Ureter (tissue), 1 donor: ENCODE results near the gene SORBS1. TPM values are rescaled to one million over a fixed set of nuclear protein-coding genes. Genes with fewer than 3 reads are reported as not detected.

Experiments
- DNase-seq: peaks from one replicate; pipeline ENCODE4 v3.0.0-alpha.2; 2020; ENCODE audit warnings: low spot score
- total RNA-seq: library from RNA; stranded (reverse); gene quantifications from one replicate; pipeline ENCODE4 v1.2.4, GENCODE V29; 2023
- donor health status: DM: yes; HTN: yes; CAD: no.

SORBS1 gene
- total RNA-seq, 1 donor from 2014 or later: 347 TPM

- no peak for DNase-seq
Observed at GRCh38 chr10:95435548-95436279, 125.5 kb downstream of the SORBS1 start.

GRCh38 chr10:95434583-95434982, 126.6 kb downstream of the SORBS1 start:
- DNase-seq: no peak

- DNase-seq: no peak
Observed at GRCh38 chr10:95431900-95432342, 129.2 kb downstream of the SORBS1 start.

- DNase-seq: peak; percentile 65
Observed at GRCh38 chr10:95430231-95430951, 130.8 kb downstream of the SORBS1 start.

- peak; percentile 67 for DNase-seq
Observed at GRCh38 chr10:95429639-95430038, 131.5 kb downstream of the SORBS1 start.

GRCh38 chr10:95428701-95429100, 132.5 kb downstream of the SORBS1 start:
- DNase-seq: no peak

GRCh38 chr10:95426482-95426881, 134.7 kb downstream of the SORBS1 start:
- no peak for DNase-seq

GRCh38 chr10:95425592-95426465, 135.3 kb downstream of the SORBS1 start:
- no peak for DNase-seq

- DNase-seq: no peak
Observed at GRCh38 chr10:95423164-95424005, 137.8 kb downstream of the SORBS1 start.

- no peak for DNase-seq
Observed at GRCh38 chr10:95422233-95422632, 138.9 kb downstream of the SORBS1 start.

- DNase-seq: no peak
Observed at GRCh38 chr10:95421782-95422181, 139.4 kb downstream of the SORBS1 start.

- no peak for DNase-seq
Observed at GRCh38 chr10:95419399-95419798, 141.8 kb downstream of the SORBS1 start.

GRCh38 chr10:95416973-95417372, 144.2 kb downstream of the SORBS1 start:
- DNase-seq: no peak

- no peak for DNase-seq
Observed at GRCh38 chr10:95416270-95416669, 144.9 kb downstream of the SORBS1 start.

- no peak for DNase-seq
Observed at GRCh38 chr10:95415621-95416031, 145.5 kb downstream of the SORBS1 start.

- no peak for DNase-seq
Observed at GRCh38 chr10:95414844-95415485, 146.2 kb downstream of the SORBS1 start.

- no peak for DNase-seq
Observed at GRCh38 chr10:95414016-95414830, 146.9 kb downstream of the SORBS1 start.

- DNase-seq: no peak
Observed at GRCh38 chr10:95413588-95413987, 147.6 kb downstream of the SORBS1 start.

GRCh38 chr10:95411635-95412034, 149.5 kb downstream of the SORBS1 start:
- no peak for DNase-seq
